Endothelial cell of umbilical vein (primary cell): ENCODE measurements around the gene PRKX.

ENCODE experiments used
- CTCF ChIP-seq, 2 donors: IDR thresholded peaks; 1 replicate in 1 of 2; 2 replicates in 1 of 2; pipeline ENCODE4 v1.5.1; 2011; ENCODE audit warnings: low read length in 2 of 2, mild to moderate bottlenecking in 2 of 2, moderate library complexity in 2 of 2, control low read depth in 1 of 2, inconsistent platforms in 1 of 2, low read depth in 1 of 2; ENCODE audit not compliant: insufficient read depth in 1 of 2; ENCODE audit errors: extremely low read depth in 1 of 2
- EZH2 ChIP-seq: IDR thresholded peaks from 2 replicates; pipeline ENCODE4 v1.6.1; 2012; ENCODE audit warnings: borderline replicate concordance, low read depth, mild to moderate bottlenecking, moderate library complexity, low read length, inconsistent platforms; ENCODE audit not compliant: severe bottlenecking
- FOS ChIP-seq: IDR thresholded peaks from 2 replicates; pipeline ENCODE4 v1.6.1; 2011; ENCODE audit warnings: mild to moderate bottlenecking, low read length, moderate library complexity, borderline replicate concordance; ENCODE audit not compliant: insufficient read depth
- POLR2A ChIP-seq: IDR thresholded peaks from 2 replicates; pipeline ENCODE4 v1.6.1; 2012; ENCODE audit warnings: low read depth, mild to moderate bottlenecking, control low read depth, low read length
- POLR2AphosphoS5 ChIP-seq: IDR thresholded peaks from 2 replicates; pipeline ENCODE4 v1.6.1; 2012; ENCODE audit warnings: low read depth, mild to moderate bottlenecking, control low read depth, low read length, moderate library complexity; ENCODE audit not compliant: insufficient read depth

GRCh38 chrX:3567686-3568085, 145.8 kb downstream of the PRKX start:
- TF ChIP-seq CTCF (IDR thresholded peaks at IDR 0.05; ENCODE audit: extremely low read depth in 1 of 2, insufficient read depth in 1 of 2, low read depth in 1 of 2, low read length in 2 of 2) (no peak), EZH2 (no peak), FOS (no peak), POLR2AphosphoS5 (no peak), POLR2A (no peak)
